Measurements from ENCODE around the gene BCAR1.

GRCh38 chr16:75256059-75256571 is 4.7 kb upstream of the BCAR1 start:
- no peak for TF ChIP-seq ZNF274 (IDR thresholded peaks at IDR 0.05; ENCODE audit: low read depth, low read length)
- TF ChIP-seq YY1 (IDR thresholded peaks at IDR 0.05; ENCODE audit: insufficient read depth, insufficient read length) = no peak
- no peak for TF ChIP-seq SUZ12 (IDR thresholded peaks at IDR 0.05; ENCODE audit: extremely low read depth, insufficient read depth, insufficient read length)

Data from NT2/D1 (cell line).